GM21526 (cell line): ENCODE measurements around the gene FLRT1.

ENCODE experiments used
- ATAC-seq: cut with Tn5 transposase; IDR thresholded peaks from one replicate; pipeline ENCODE4 v1.9.1; 2021; ENCODE audit warnings: moderate library complexity; ENCODE audit not compliant: unreplicated experiment, low FRiP score

Gene FLRT1

GRCh38 chr11:64064374-64065140, 28.8 kb downstream of the FLRT1 start:
- no peak for ATAC-seq

DNA sequence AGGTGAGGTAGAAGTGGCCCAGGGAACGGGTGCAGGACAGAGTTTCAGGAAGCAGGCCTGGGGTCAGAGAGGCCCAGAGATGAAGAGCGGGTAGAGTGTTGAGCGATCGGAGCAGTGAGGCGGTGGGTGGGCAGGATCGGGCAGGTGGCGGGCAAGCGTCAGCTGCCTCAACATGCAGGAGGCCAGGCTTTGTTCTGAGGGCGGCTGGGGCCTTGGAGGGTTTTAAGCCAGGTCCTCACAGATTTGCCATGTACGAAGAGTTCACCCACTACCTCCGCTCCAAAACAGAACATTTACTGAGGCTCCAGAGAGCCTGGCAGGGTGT, 29.4 kb downstream of the FLRT1 start:
- no peak for ATAC-seq

DNA sequence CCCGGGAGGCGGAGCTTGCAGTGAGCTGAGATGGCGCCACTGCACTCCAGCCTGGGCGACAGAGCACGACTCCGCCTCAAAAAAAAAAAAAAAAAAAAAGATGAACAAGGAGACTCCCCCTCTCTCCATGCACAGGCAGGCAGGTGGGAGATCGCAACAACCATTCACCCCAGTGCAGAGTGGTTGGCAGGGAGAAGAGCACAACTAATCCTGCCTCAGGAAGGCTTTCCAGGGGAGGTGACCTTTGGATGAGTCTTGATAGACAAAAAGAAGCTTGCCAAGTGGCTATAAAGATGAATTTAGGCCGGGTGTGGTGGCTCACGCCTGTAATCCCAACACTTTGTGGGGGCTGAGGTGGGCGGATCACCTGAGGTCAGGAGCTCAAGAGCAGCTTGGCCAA, 30.0 kb downstream of the FLRT1 start:
- ATAC-seq: no peak

GRCh38 chr11:64067230-64067993, 31.7 kb downstream of the FLRT1 start:
- no peak for ATAC-seq

GRCh38 chr11:64068705-64069400, 33.1 kb downstream of the FLRT1 start:
- ATAC-seq: no peak

- ATAC-seq: no peak
Observed at GRCh38 chr11:64069401-64070313, 33.9 kb downstream of the FLRT1 start.

DNA sequence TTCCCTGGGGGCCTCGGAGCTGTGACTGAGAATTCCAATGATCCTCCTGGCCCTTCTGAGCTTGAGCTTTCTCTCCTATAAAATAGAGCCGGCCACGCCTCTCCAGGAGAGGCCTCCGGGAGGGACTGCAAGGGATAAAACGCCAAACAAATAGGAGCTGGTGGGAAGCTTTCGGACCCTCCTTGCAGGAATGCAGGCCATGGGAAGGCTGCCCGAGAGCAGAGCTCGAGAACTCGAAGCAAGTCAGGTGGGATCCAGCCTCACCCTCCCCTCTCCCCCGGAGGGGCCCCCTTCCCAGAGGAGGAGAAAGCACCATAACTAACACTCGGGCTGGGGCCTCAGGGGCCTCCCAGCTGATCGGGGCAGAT, 34.6 kb downstream of the FLRT1 start:
- ATAC-seq: no peak

DNA sequence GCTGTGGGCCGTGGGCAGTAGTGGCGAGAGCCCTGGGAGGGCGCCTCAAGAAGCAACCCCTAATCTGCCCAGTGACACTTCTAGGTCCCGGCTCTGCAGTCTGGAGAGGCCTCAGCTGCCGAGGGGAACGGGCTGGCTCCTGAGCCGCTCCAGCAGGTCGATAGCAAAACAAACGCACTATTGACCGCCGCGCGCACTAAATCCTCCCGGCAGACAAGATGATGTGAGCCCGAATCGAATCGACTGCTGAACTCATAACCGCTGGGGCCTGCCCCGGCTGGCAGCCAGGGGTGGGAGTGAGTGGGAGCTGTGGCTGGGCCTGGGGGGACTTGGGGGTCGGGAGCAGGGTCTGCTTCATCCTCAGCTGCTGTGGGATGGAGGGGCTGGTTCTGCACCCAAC, 36.1 kb downstream of the FLRT1 start:
- ATAC-seq: no peak

DNA sequence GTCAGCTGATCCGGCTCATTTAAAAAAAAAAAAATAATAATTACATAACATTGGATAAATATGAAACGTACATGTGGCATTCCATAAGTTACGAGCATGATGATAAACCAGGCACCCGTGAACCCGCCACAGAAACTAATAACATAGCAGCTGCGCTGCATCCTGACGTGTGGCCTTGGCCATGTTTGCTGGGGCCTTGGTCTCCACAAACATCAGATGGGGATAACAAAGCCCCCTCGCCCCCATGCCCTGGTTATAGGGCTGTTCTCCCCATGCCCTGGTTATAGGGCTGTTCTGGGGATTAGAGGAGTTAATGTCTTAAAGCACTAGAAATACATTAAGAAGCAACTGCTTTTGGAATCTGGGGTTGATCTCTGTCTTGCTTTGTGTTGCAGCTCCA, 36.7 kb downstream of the FLRT1 start:
- ATAC-seq: no peak

- ATAC-seq: no peak
Observed at GRCh38 chr11:64072871-64073270, 37.1 kb downstream of the FLRT1 start.

GRCh38 chr11:64073542-64073941, 37.8 kb downstream of the FLRT1 start:
- ATAC-seq: no peak

DNA sequence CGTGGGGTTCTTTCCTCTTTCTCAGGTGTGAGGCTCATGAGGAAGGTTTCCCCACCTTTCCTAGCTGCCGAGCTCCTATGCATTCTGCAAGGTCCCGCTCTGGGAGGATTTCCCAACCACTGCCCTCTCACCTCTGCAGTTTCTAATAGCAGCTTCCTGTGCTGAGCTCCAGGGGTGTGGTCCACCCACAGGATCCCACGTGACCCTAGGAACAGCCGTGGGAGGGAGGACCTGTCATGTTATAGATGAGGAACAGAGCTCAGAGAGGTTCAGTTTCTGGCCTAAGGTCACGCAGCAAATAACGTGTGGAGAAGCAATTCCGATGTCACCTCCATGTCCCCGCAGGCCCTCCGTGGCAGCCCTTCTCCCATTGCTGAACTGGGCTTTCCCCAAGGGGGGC, 38.5 kb downstream of the FLRT1 start:
- no peak for ATAC-seq

DNA sequence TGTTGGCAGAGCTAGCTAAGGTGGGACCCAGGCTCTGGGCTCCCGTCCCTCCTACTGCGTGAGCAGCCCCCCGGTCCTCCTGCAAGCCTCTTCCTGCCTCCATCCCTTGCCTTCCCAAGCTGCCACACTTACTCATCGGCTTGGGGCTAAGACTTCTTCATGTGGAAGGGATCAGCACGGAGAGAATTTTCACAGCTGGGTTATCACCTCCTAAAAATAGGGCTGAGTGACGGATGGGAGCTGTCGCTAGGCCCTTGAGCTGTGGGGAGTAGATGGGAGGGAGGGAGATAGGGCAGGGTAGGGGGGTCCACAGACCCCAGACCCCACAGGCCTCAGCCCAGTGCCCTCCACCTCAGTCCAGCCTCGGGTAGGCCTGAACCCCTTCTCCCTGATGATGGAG, 41.0 kb downstream of the FLRT1 start:
- ATAC-seq: no peak

DNA sequence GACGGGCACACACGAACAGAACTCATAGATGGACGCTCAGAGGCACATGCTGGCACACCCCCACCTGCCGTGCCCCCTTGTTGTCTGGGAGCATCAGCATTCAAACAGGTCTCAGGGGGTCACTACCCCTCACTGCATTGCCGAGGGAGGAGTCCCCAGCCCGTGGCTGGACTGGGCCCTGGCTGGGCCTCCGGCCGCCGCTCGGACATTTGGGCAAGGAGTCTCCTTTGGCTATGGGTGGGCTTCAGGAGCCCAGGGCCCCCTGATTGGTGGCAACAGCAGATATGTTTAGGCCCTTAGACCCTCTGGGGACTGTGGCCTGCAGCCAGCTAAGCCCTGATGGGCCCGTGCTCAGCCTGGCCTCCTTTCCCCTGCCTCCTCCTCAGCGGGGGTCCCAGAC, 41.9 kb downstream of the FLRT1 start:
- no peak for ATAC-seq

DNA sequence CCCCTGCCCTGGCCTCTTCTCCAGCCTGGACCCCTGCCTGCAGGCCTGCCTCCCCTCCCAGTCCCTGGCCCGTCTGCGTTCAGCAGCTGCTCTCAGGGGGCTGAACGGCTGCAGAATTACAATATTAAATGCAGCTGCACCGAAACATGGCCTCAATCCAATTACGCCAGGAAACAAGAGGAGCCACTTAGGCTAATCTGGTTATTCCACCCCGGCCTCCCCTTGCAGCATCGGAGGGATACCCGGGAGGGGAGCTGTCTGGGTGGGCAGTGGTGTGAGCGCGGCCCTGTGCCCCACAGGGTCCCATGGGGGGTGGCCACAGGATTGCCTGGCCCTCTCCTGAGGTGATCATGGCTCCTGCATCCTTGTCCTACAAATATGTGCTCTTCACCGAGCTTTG, 42.6 kb downstream of the FLRT1 start:
- ATAC-seq: no peak

DNA sequence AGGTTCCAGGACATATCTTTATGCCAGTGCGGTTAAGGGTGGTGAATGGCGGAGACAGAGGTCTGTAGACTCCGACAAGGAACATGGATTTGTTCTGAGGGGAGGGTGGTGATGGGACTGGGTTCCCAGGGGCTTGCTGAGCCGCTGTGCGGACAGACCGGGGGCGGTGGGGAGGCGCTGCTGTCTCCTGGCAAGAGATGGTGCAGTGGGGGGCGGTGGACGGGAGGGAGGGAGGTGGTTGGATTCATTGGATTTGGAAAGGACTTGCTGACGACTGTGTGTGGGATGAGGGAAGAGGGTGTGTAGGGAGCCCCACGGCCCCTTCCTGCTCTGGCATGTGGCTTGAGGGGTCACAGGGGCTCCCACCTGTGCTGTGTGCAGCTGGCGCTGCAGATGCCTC, 43.2 kb downstream of the FLRT1 start:
- no peak for ATAC-seq

DNA sequence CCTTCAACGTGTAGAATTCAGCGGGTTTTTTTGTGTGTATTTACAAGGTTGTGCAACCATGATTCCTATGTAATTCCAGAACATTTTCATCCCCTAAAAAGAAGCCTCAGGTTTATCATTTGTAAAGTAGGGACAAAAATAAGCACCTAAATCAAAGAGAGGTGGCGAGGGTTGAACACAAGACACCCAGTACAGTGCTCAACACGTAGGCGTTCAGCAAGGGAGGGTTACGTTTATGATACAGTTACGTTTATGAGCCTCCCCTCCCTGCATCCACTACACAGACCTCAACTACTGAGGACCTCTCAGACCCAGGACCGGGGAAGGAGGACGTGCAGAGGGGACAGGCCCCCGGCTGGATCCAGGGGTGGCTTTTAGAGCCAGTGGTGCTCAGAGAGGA, 44.7 kb downstream of the FLRT1 start:
- no peak for ATAC-seq

- no peak for ATAC-seq
Observed at GRCh38 chr11:64081745-64082442, 46.2 kb downstream of the FLRT1 start.

DNA sequence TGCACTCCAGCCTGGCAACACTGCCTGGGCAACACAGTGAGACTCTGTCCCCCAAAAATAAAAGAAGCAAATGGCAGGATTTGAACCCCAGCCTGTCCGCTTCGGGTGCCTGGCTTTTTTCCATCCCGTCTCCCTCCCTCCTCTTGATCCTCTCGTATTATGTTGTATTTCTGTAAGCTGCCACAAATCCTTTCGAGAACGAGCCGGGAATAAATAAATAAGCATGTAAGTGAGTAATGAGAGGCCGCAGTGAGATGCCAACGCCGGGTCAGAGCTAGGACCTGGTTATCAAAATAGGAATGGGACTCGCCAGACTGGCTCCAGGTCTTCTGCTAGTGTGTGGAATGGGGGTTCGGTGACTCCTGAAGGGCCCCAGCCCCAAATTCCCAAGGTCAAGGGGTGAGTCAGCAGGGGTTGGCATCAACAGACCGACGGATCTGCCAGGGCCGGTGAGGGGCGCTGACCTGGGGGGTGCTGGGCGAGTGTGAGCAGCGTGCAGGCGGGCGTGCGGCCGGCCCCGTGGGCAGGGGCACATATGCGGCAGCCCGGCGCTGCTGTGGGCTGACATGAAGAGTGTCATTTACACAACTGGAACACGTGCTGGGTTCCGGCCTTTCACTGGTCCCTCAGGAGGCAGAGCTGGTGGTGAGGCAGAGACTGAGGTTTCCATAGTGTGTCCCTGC, 47.8 kb downstream of the FLRT1 start:
- ATAC-seq: no peak
